Endothelial cell of umbilical vein (primary cell): Measurements from ENCODE around the gene ARFGEF3.

Source experiments
- EZH2 ChIP-seq: IDR thresholded peaks from 2 replicates; pipeline ENCODE4 v1.6.1; 2012; ENCODE audit warnings: borderline replicate concordance, low read depth, mild to moderate bottlenecking, moderate library complexity, low read length, inconsistent platforms; ENCODE audit not compliant: severe bottlenecking
- FOS ChIP-seq: IDR thresholded peaks from 2 replicates; pipeline ENCODE4 v1.6.1; 2011; ENCODE audit warnings: mild to moderate bottlenecking, low read length, moderate library complexity, borderline replicate concordance; ENCODE audit not compliant: insufficient read depth
- GATA2 ChIP-seq: IDR thresholded peaks from 2 replicates; pipeline ENCODE4 v1.7.0; 2011; ENCODE audit warnings: low read depth, mild to moderate bottlenecking, moderate library complexity, mixed read lengths, low read length; ENCODE audit not compliant: insufficient read length, insufficient read depth
- JUN ChIP-seq: IDR thresholded peaks from 2 replicates; pipeline ENCODE4 v1.6.1; 2011; ENCODE audit warnings: borderline replicate concordance, low read depth; ENCODE audit not compliant: insufficient read length, insufficient read depth
- MYC ChIP-seq: IDR thresholded peaks from one replicate; pipeline ENCODE4 v1.6.1; 2011; ENCODE audit warnings: mild to moderate bottlenecking, low read depth, low read length
- POLR2A ChIP-seq: IDR thresholded peaks from 2 replicates; pipeline ENCODE4 v1.6.1; 2012; ENCODE audit warnings: low read depth, mild to moderate bottlenecking, control low read depth, low read length
- POLR2AphosphoS5 ChIP-seq: IDR thresholded peaks from 2 replicates; pipeline ENCODE4 v1.6.1; 2012; ENCODE audit warnings: low read depth, mild to moderate bottlenecking, control low read depth, low read length, moderate library complexity; ENCODE audit not compliant: insufficient read depth
- TF ChIP-seq, protein P1 (sequence below), 2 donors: IDR thresholded peaks; 1 replicate in 1 of 2; 2 replicates in 1 of 2; pipeline ENCODE4 v1.5.1; 2011; ENCODE audit warnings: low read length in 2 of 2, mild to moderate bottlenecking in 2 of 2, moderate library complexity in 2 of 2, control low read depth in 1 of 2, inconsistent platforms in 1 of 2, low read depth in 1 of 2; ENCODE audit not compliant: insufficient read depth in 1 of 2; ENCODE audit errors: extremely low read depth in 1 of 2
- TF ChIP-seq, protein P2 (sequence below): IDR thresholded peaks from 2 replicates; pipeline ENCODE4 v1.6.1; 2011; ENCODE audit not compliant: insufficient read depth, insufficient read length

DNA sequence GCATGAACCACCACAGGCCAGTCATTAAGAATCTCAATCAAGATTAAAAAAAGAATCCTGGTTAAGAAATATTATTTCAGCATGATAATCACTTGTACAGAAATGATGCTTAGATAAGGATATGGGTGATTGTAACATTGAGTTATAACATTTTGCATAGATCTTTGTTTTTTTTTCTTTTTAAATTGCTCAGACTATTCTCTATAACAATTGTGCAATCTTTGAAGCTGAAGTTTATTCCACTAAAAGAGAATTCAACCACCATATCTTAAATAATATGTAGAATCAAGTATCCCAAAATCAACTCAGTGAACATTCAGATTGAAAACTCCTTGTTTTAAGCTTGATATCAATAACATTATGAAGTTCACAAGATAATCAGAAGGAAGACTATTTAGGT, 215.3 kb downstream of the ARFGEF3 start:
- TF ChIP-seq, protein P1, sequence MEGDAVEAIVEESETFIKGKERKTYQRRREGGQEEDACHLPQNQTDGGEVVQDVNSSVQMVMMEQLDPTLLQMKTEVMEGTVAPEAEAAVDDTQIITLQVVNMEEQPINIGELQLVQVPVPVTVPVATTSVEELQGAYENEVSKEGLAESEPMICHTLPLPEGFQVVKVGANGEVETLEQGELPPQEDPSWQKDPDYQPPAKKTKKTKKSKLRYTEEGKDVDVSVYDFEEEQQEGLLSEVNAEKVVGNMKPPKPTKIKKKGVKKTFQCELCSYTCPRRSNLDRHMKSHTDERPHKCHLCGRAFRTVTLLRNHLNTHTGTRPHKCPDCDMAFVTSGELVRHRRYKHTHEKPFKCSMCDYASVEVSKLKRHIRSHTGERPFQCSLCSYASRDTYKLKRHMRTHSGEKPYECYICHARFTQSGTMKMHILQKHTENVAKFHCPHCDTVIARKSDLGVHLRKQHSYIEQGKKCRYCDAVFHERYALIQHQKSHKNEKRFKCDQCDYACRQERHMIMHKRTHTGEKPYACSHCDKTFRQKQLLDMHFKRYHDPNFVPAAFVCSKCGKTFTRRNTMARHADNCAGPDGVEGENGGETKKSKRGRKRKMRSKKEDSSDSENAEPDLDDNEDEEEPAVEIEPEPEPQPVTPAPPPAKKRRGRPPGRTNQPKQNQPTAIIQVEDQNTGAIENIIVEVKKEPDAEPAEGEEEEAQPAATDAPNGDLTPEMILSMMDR (IDR thresholded peaks at IDR 0.05; ENCODE audit: extremely low read depth in 1 of 2, insufficient read depth in 1 of 2, low read depth in 1 of 2, low read length in 2 of 2) = no peak
- no peak for TF ChIP-seq EZH2
- TF ChIP-seq, protein P2, sequence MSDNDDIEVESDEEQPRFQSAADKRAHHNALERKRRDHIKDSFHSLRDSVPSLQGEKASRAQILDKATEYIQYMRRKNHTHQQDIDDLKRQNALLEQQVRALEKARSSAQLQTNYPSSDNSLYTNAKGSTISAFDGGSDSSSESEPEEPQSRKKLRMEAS = no peak
- TF ChIP-seq JUN = no peak
- TF ChIP-seq POLR2A = no peak
- TF ChIP-seq POLR2AphosphoS5 = no peak
- no peak for TF ChIP-seq MYC
- no peak for TF ChIP-seq GATA2
- no peak for TF ChIP-seq FOS
